Thyroid gland (tissue), 4 donors: ENCODE data around the gene ARTN.

Source experiments
- CTCF ChIP-seq, 6 experiments: fragments of 200-600 bp in 3 of 6; fragments of 450-650 bp in 3 of 6; sonication (generic) in 3 of 6; IDR thresholded peaks; one replicate each; pipeline ENCODE4 v1.5.1; 2016 to 2019; ENCODE audit warnings: antibody characterized with exemption in 6 of 6, mild to moderate bottlenecking in 2 of 6, inconsistent platforms in 1 of 6, moderate library complexity in 1 of 6
- POLR2A ChIP-seq, 2 donors: fragments of 450-650 bp; IDR thresholded peaks; one replicate each; pipeline ENCODE4 v1.6.1; 2017; ENCODE audit warnings: antibody characterized with exemption in 2 of 2, mild to moderate bottlenecking in 2 of 2, moderate library complexity in 1 of 2

- no peak for TF ChIP-seq CTCF (IDR thresholded peaks at IDR 0.05)
- no peak for TF ChIP-seq POLR2A (IDR thresholded peaks at IDR 0.05)
These were observed 34.8 kb downstream of the ARTN start for GRCh38 chr1:43968348-43968948.
